SK-N-MC (cell line): ENCODE results near the gene LCOR.

Source experiments
- DNase-seq: peaks from one replicate; pipeline ENCODE4 v3.0.0-alpha.2; 2011; ENCODE audit warnings: low read depth, low spot score
- H3K27ac ChIP-seq: fragments of 200-600 bp; sonication (generic); 2 replicates; pipeline ENCODE4 v1.5.1; 2016; ENCODE audit warnings: mixed run types
- H3K36me3 ChIP-seq: fragments of 200-600 bp; sonication (generic); 2 replicates; pipeline ENCODE4 v1.6.1; 2017; ENCODE audit warnings: antibody characterized with exemption, low read length, mixed read lengths; ENCODE audit not compliant: insufficient read depth
- H3K4me3 ChIP-seq: fragments of 200-600 bp; sonication (generic); 2 replicates; pipeline ENCODE4 v1.5.1; 2016
- H3K9ac ChIP-seq: fragments of 200-600 bp; sonication (generic); 2 replicates; pipeline ENCODE4 v1.8.0; 2017; ENCODE audit warnings: mixed run types, mixed read lengths; ENCODE audit not compliant: insufficient read length
- H3K9me3 ChIP-seq: fragments of 200-600 bp; sonication (generic); 2 replicates; pipeline ENCODE4 v1.6.1; 2017; ENCODE audit warnings: low read depth, mild to moderate bottlenecking, antibody characterized with exemption, low read length, moderate library complexity, mixed read lengths
- EZH2 ChIP-seq: fragments of 200-600 bp; sonication (generic); IDR thresholded peaks from one replicate; pipeline ENCODE4 v1.6.1; 2017; ENCODE audit warnings: antibody characterized with exemption
- FOXP2 ChIP-seq: optimal IDR thresholded peaks from 2 replicates; pipeline ENCODE3; 2011; ENCODE audit warnings: mild to moderate bottlenecking, moderate library complexity; ENCODE audit not compliant: insufficient read depth; ENCODE audit errors: extremely low read length, control extremely low read depth
- POLR2AphosphoS5 ChIP-seq: IDR thresholded peaks from 2 replicates; pipeline ENCODE4 v1.6.1; 2012; ENCODE audit warnings: mild to moderate bottlenecking, low read depth, low read length, borderline replicate concordance

Gene LCOR

GRCh38 chr10:97039538-97040247 lies 207.6 kb downstream of the LCOR start:
- no peak for DNase-seq
- no peaks in the 10 kb centered on the region for H3K36me3 ChIP-seq
- no peak overlapping the region for H3K27ac ChIP-seq
- no peak overlapping the region for H3K4me3 ChIP-seq
- no peak overlapping the region for H3K9ac ChIP-seq
- no peaks in the 10 kb centered on the region for H3K9me3 ChIP-seq
- no peak for TF ChIP-seq FOXP2
- TF ChIP-seq POLR2AphosphoS5, result no peak
- TF ChIP-seq EZH2, result no peak

GRCh38 chr10:97040248-97040584 lies 208.1 kb downstream of the LCOR start:
- Histone ChIP-seq H3K36me3 (no peaks in the 10 kb centered on the region), H3K9ac (no peak overlapping the region), H3K4me3 (no peak overlapping the region), H3K27ac (no peak overlapping the region), H3K9me3 (no peaks in the 10 kb centered on the region)
- TF ChIP-seq FOXP2 (no peak), EZH2 (no peak), POLR2AphosphoS5 (no peak)
- no peak for DNase-seq

GRCh38 chr10:97040706-97041105 lies 208.6 kb downstream of the LCOR start:
- TF ChIP-seq POLR2AphosphoS5 (no peak), FOXP2 (no peak), EZH2 (no peak)
- no peak for DNase-seq
- Histone ChIP-seq H3K27ac (no peak overlapping the region), H3K9ac (no peak overlapping the region), H3K9me3 (no peaks in the 10 kb centered on the region), H3K4me3 (no peak overlapping the region), H3K36me3 (no peaks in the 10 kb centered on the region)

GRCh38 chr10:97042081-97042480 lies 210.0 kb downstream of the LCOR start:
- no peaks in the 10 kb centered on the region for H3K36me3 ChIP-seq
- H3K9me3 ChIP-seq, result no peaks in the 10 kb centered on the region
- no peak overlapping the region for H3K9ac ChIP-seq
- no peak overlapping the region for H3K4me3 ChIP-seq
- H3K27ac ChIP-seq, result no peak overlapping the region
- no peak for DNase-seq
- TF ChIP-seq EZH2 (no peak), POLR2AphosphoS5 (no peak), FOXP2 (no peak)

GRCh38 chr10:97042716-97043562 lies 210.8 kb downstream of the LCOR start:
- Histone ChIP-seq H3K9me3 (no peaks in the 10 kb centered on the region), H3K4me3 (no peak overlapping the region), H3K36me3 (no peaks in the 10 kb centered on the region), H3K9ac (no peak overlapping the region), H3K27ac (no peak overlapping the region)
- no peak for DNase-seq
- TF ChIP-seq POLR2AphosphoS5 (no peak), EZH2 (no peak), FOXP2 (no peak)

- no peak for DNase-seq
- TF ChIP-seq FOXP2 (no peak), EZH2 (no peak), POLR2AphosphoS5 (no peak)
- Histone ChIP-seq H3K36me3 (no peaks in the 10 kb centered on the region), H3K9me3 (no peaks in the 10 kb centered on the region), H3K4me3 (no peak overlapping the region), H3K9ac (no peak overlapping the region), H3K27ac (no peak overlapping the region)
These were observed 211.4 kb downstream of the LCOR start for GRCh38 chr10:97043563-97043855.
